HepG2 (cell line): ENCODE results near the gene UBE3B.

ENCODE experiments used
- KAT7 ChIP-seq: IDR thresholded peaks from 2 replicates; pipeline ENCODE4 v1.6.1; 2018; ENCODE audit warnings: borderline replicate concordance, missing compliant biosample characterization
- ZNF274 ChIP-seq: sonication (generic); formaldehyde crosslinking; IDR thresholded peaks from 2 replicates; pipeline ENCODE4 v1.5.1; 2020; ENCODE audit warnings: mild to moderate bottlenecking, missing genetic modification reagents
- TF ChIP-seq, protein P1 (sequence below): sonication (generic); formaldehyde crosslinking; IDR thresholded peaks from 2 replicates; pipeline ENCODE4 v1.5.0; 2020; ENCODE audit warnings: mild to moderate bottlenecking, missing genetic modification reagents, borderline replicate concordance

DNA sequence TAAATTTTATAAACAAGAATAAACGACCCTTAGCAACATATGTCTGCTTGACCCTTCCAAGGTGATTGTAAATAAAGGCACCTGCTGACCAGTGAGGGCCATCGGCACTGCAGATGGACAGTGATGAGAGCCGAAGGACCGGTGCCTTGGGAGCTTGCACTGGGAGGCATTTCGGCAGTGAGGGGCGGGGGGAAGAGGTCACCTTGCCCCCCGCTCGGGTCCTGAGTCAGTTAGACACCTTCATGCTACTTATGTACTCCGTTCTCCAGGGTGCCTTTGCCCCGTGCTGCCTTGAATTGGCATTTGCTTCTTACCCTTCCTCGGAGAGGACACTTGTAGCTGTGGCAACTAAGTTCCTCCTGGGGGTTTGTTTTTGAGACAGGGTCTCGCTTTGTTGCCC lies 72.8 kb downstream of the UBE3B start:
- TF ChIP-seq, protein P1, sequence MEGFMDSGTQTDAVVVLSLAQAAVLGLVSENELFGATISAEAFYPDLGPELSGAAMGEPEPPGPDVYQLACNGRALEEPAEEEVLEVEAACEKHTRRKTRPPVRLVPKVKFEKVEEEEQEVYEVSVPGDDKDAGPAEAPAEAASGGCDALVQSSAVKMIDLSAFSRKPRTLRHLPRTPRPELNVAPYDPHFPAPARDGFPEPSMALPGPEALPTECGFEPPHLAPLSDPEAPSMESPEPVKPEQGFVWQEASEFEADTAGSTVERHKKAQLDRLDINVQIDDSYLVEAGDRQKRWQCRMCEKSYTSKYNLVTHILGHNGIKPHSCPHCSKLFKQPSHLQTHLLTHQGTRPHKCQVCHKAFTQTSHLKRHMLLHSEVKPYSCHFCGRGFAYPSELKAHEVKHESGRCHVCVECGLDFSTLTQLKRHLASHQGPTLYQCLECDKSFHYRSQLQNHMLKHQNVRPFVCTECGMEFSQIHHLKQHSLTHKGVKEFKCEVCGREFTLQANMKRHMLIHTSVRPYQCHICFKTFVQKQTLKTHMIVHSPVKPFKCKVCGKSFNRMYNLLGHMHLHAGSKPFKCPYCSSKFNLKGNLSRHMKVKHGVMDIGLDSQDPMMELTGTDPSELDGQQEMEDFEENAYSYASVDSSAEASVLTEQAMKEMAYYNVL (CRISPR knock-in tag) = no peak
- TF ChIP-seq ZNF274 (CRISPR knock-in tag) (no peak), KAT7 (CRISPR knock-in tag) (no peak)
